K562 (cell line): ENCODE data around the gene PLEKHA5. TPM values are rescaled to one million over a fixed set of nuclear protein-coding genes. Genes with fewer than 3 reads are reported as not detected.

Experiments used
- ATAC-seq: fragments of 200-7000 bp; cut with Tn5 transposase; 3 replicates; pipeline ENCODE4 v1.9.1; 2020; ENCODE audit warnings: moderate library complexity
- BruUV-seq: library from RNA; stranded (reverse); fragments of 400-500 nt; replicated peaks from 2 replicates; lab custom pipeline; 2021; lab: Mats Ljungman, UMichigan
- CTCF ChIA-PET: fragments of 300-600 bp; formaldehyde crosslinking; extraction: SDS; loops from one replicate; lab custom pipeline; 2021; ENCODE audit warnings: low intra/inter-chr PET ratio; lab: Yijun Ruan, JAX
- POLR2A ChIA-PET: fragments of 300-600, 350-650 bp; sonication (Branson Sonifier 250); formaldehyde crosslinking; extraction: SDS; loops from one replicate; lab custom pipeline; 2021; ENCODE audit warnings: antibody characterized with exemption, inconsistent platforms; lab: Yijun Ruan, JAX
- DNase-seq, 4 experiments: peaks; one replicate each; pipeline versions ENCODE4 v3.0.0 to v3.0.0-alpha.2; 2011 to 2018; ENCODE audit warnings: low spot score in 3 of 4, mixed read lengths in 3 of 4; ENCODE audit errors: extremely low read depth in 1 of 4
- FAIRE-seq: peaks from 2 replicates; lab custom pipeline; 2011; peaks lifted over from hg19 to GRCh38; lab: Jason Lieb, UNC
- H2AFZ ChIP-seq: 2 replicates; pipeline ENCODE4 v1.6.0; 2011; ENCODE audit warnings: low read depth, low read length, control low read depth, inconsistent platforms
- H3K27ac ChIP-seq: fragments of 200-600 bp; 3 replicates; pipeline ENCODE4 v1.8.0; 2011; ENCODE audit warnings: low read depth, mild to moderate bottlenecking, control low read depth, inconsistent platforms, low read length, moderate library complexity, mixed read lengths; ENCODE audit errors: extremely low read depth
- H3K27me3 ChIP-seq, 2 experiments: fragments of 300-600 bp in 1 of 2; 2 replicates in 1 of 2; 3 replicates in 1 of 2; pipeline versions ENCODE4 v1.6.0 to v1.8.0; 2011; ENCODE audit warnings: inconsistent platforms in 2 of 2, low read length in 2 of 2, mild to moderate bottlenecking in 1 of 2, mixed read lengths in 1 of 2, moderate library complexity in 1 of 2; ENCODE audit not compliant: control insufficient read depth in 2 of 2, insufficient read depth in 2 of 2
- H3K36me3 ChIP-seq: fragments of 300-600 bp; 3 replicates; pipeline ENCODE4 v1.8.0; 2011; ENCODE audit warnings: mild to moderate bottlenecking, low read length, inconsistent platforms; ENCODE audit not compliant: control insufficient read depth, insufficient read depth
- H3K4me1 ChIP-seq, 2 experiments: fragments of 200-600 bp in 1 of 2; replicated peaks in 1 of 2; 2 replicates in 1 of 2; 3 replicates in 1 of 2; pipeline versions ENCODE4 v1.5.1 to v1.8.0; 2011; ENCODE audit warnings: inconsistent platforms in 2 of 2, low read length in 2 of 2, mild to moderate bottlenecking in 1 of 2, mixed read lengths in 1 of 2, moderate library complexity in 1 of 2; ENCODE audit not compliant: control insufficient read depth in 2 of 2, insufficient read depth in 2 of 2
- H3K4me2 ChIP-seq: 2 replicates; pipeline ENCODE4 v1.6.1; 2011; ENCODE audit warnings: low read length, control low read depth, inconsistent platforms, mixed read lengths; ENCODE audit not compliant: insufficient read depth
- H3K4me3 ChIP-seq: fragments of 200-600 bp; sonication (generic), shearing (Covaris generic); 2 replicates; pipeline ENCODE4 v1.5.1; 2016; ENCODE audit warnings: control low read depth, inconsistent platforms
- H3K79me2 ChIP-seq: fragments of 200-600 bp; 3 replicates; pipeline ENCODE4 v1.8.0; 2011; ENCODE audit warnings: low read length, inconsistent platforms; ENCODE audit not compliant: control insufficient read depth, insufficient read depth
- H3K9ac ChIP-seq, 2 experiments: 2 replicates each; pipeline versions ENCODE4 v1.6.0 to v1.6.1; 2011; ENCODE audit warnings: low read depth in 2 of 2, low read length in 2 of 2, control low read depth in 1 of 2, inconsistent platforms in 1 of 2, mild to moderate bottlenecking in 1 of 2, mixed read lengths in 1 of 2; ENCODE audit not compliant: insufficient read depth in 1 of 2
- H3K9me1 ChIP-seq: one replicate; pipeline ENCODE4 v1.6.0; 2011; ENCODE audit warnings: inconsistent platforms, mild to moderate bottlenecking, low read length, moderate library complexity; ENCODE audit not compliant: control insufficient read depth, insufficient read depth
- H3K9me3 ChIP-seq: replicated peaks from 2 replicates; pipeline ENCODE4 v1.5.1; 2011; ENCODE audit warnings: low read depth, low read length, inconsistent platforms; ENCODE audit not compliant: control insufficient read depth, insufficient read depth
- H4K20me1 ChIP-seq: replicated peaks from 2 replicates; pipeline ENCODE4 v1.6.1; 2011; ENCODE audit warnings: low read length, inconsistent platforms, mixed read lengths; ENCODE audit not compliant: control insufficient read depth, insufficient read depth
- CCNT2 ChIP-seq: IDR thresholded peaks from 2 replicates; pipeline ENCODE4 v1.6.1; 2011; ENCODE audit warnings: borderline replicate concordance, low read depth, mild to moderate bottlenecking, moderate library complexity, mixed read lengths, low read length; ENCODE audit not compliant: insufficient read length; ENCODE audit errors: extremely low read depth
- DPF2 ChIP-seq: fragments of 450-650 bp; IDR thresholded peaks from 2 replicates; pipeline ENCODE4 v1.6.1; 2016
- FOXK2 ChIP-seq, 2 experiments: fragments of 450-650 bp; IDR thresholded peaks in 1 of 2; conservative IDR thresholded peaks in 1 of 2; 2 replicates each; pipeline ENCODE4 v1.6.1; 2016; ENCODE audit warnings: low read depth in 2 of 2, mild to moderate bottlenecking in 1 of 2
- KAT2B ChIP-seq: IDR thresholded peaks from one replicate; pipeline ENCODE4 v1.6.1; 2012; ENCODE audit warnings: low read depth, mild to moderate bottlenecking, control low read depth, inconsistent platforms, low read length, moderate library complexity
- POLR2AphosphoS5 ChIP-seq: IDR thresholded peaks from 2 replicates; pipeline ENCODE4 v1.6.1; 2011; ENCODE audit warnings: mild to moderate bottlenecking, low read depth, low read length, moderate library complexity; ENCODE audit not compliant: control insufficient read depth, insufficient read depth
- SMAD4 ChIP-seq: fragments of 250-450 bp; sonication (Bioruptor Pico); conservative IDR thresholded peaks from 2 replicates; pipeline ENCODE4 v1.8.0; 2021; ENCODE audit warnings: inconsistent platforms, mild to moderate bottlenecking, moderate library complexity
- SMARCB1 ChIP-seq: IDR thresholded peaks from 2 replicates; pipeline ENCODE4 v1.6.1; 2011; ENCODE audit warnings: improper control_type of control experiment, low read depth; ENCODE audit not compliant: insufficient read length
- THRB ChIP-seq: fragments of 450-650 bp; formaldehyde crosslinking; conservative IDR thresholded peaks from 2 replicates; pipeline ENCODE4 v1.4.0; 2022; ENCODE audit warnings: mild to moderate bottlenecking, missing genetic modification characterization
- TSHZ1 ChIP-seq: fragments of 250-450 bp; sonication (Bioruptor Pico); IDR thresholded peaks from 2 replicates; pipeline ENCODE4 v1.4.0; 2020; ENCODE audit warnings: mild to moderate bottlenecking, moderate library complexity
- ZBTB1 ChIP-seq: sonication (generic); formaldehyde crosslinking; IDR thresholded peaks from 2 replicates; pipeline ENCODE4 v1.8.1; 2023; ENCODE audit warnings: missing genetic modification reagents, low read depth, mild to moderate bottlenecking, borderline replicate concordance
- ZNF23 ChIP-seq: fragments of 250-450 bp; sonication (Bioruptor Pico); IDR thresholded peaks from 2 replicates; pipeline ENCODE4 v1.4.0; 2020; ENCODE audit warnings: mild to moderate bottlenecking
- ZNF75A ChIP-seq: fragments of 450-650 bp; formaldehyde crosslinking; IDR thresholded peaks from 2 replicates; pipeline ENCODE4 v1.4.0; 2020; ENCODE audit warnings: mild to moderate bottlenecking
- WGBS: fragments of 100-300 bp; shearing (Covaris generic); methylation state at CpG from one replicate; pipeline ENCODE4 v1.1.6; 2016; ENCODE audit warnings: low coverage, mixed read lengths; ENCODE audit not compliant: insufficient coverage; ENCODE audit errors: missing lambda C conversion rate; 5-methylcytosine and 5-hydroxymethylcytosine counted together
- in situ Hi-C: fragments of 300-500 bp; cut with MboI; formaldehyde crosslinking; loops from 4 replicates; pipeline ENCODE4 v1.15.0; 2018; ENCODE audit warnings: inconsistent platforms, mixed read lengths
- intact Hi-C: fragments of 100-400 bp; cut with micrococcal nuclease; formaldehyde crosslinking; loops from 2 replicates; pipeline ENCODE4 v1.14.2; 2022
- polyA plus RNA-seq, 8 experiments: library from polyadenylated mRNA; depleted of rRNA in 4 of 8; stranded (reverse) in 5 of 8; unstranded in 3 of 8; fragments of >200 nt; fragmentation: Nextera tagmentation in 2 of 8; fragmentation: Illumina TruSeq in 1 of 8; extraction: Ambion mirVana in 2 of 8; extraction: Trizol in 1 of 8; gene quantifications; 2 replicates each; pipeline versions ENCODE4 v1.2.1 to v1.2.3, GENCODE V29; 2011 to 2014; ENCODE audit warnings: inconsistent platforms in 1 of 8, missing spikeins in 1 of 8
- total RNA-seq, 7 experiments: library from RNA; depleted of rRNA in 6 of 7; stranded (reverse); fragments of >200 nt in 6 of 7; fragmentation: Illumina TruSeq in 2 of 7; extraction: Trizol in 2 of 7; gene quantifications; 2 replicates each; pipeline versions ENCODE4 v1.2.1 to v1.2.3, GENCODE V29; 2011 to 2021; ENCODE audit warnings: low replicate concordance in 1 of 7

The PLEKHA5 gene
- total and polyA plus RNA-seq, 9 of the 15 experiments (the other 6 are each of a cell fraction or from before 2014, with no cell fraction given), result 7.2 to 26.2 (median 17.4) TPM

GRCh38 chr12:19191563-19191962, 62.0 kb downstream of the PLEKHA5 start:
- H3K4me1 ChIP-seq, result peaks cover 0 to 5% of the 10 kb centered on the region in 2 experiments; a peak in 2 of 5 replicates
- in situ Hi-C loops (no loop called here), intact Hi-C loops (no loop called here)
- TF ChIP-seq ZNF23 (no peak), ZBTB1 (CRISPR knock-in tag) (no peak), THRB (no peak)
- H3K9me3 ChIP-seq, result no peaks in the 10 kb centered on the region
- H2AFZ ChIP-seq, result no peak overlapping the region
- H3K27me3 ChIP-seq, result no peaks in the 10 kb centered on the region
- DNase-seq, result no peak
- ChIA-PET CTCF (no interaction called here), POLR2A (no interaction called here)
- 90% methylated on average over 5 of the region's 5 CpGs for WGBS
- H3K9ac ChIP-seq, result no peak overlapping the region
- no peaks in the 10 kb centered on the region for H3K36me3 ChIP-seq
- 0 out of 2 replicates have a peak, but pooled peaks cover 2% of the 10 kb centered on the region for H4K20me1 ChIP-seq
- no peak overlapping the region for H3K4me3 ChIP-seq
- BruUV-seq, result no TSS peak
- H3K9me1 ChIP-seq, result no peaks in the 10 kb centered on the region
- no peak for ATAC-seq
- peaks cover 27% of the 10 kb centered on the region for H3K79me2 ChIP-seq
- no peak for FAIRE-seq
- H3K4me2 ChIP-seq, result no peak overlapping the region
- no peak overlapping the region for H3K27ac ChIP-seq

- Histone ChIP-seq H3K9me3 (no peaks in the 10 kb centered on the region), H3K27me3 (no peaks in the 10 kb centered on the region), H3K9me1 (no peaks in the 10 kb centered on the region), H3K4me2 (no peak overlapping the region), H3K27ac (no peak overlapping the region), H2AFZ (no peak overlapping the region), H3K79me2 (peaks cover 27% of the 10 kb centered on the region), H3K4me3 (no peak overlapping the region), H3K9ac (no peak overlapping the region), H3K4me1 (peaks cover 0 to 5% of the 10 kb centered on the region in 2 experiments; a peak in 2 of 5 replicates), H4K20me1 (no peaks in the 10 kb centered on the region), H3K36me3 (no peaks in the 10 kb centered on the region)
- BruUV-seq, result no TSS peak
- intact Hi-C loops, result no loop called here
- ChIA-PET POLR2A (no interaction called here), CTCF (no interaction called here)
- 94% methylated on average over 1 of the region's 1 CpG for WGBS
- no peak for DNase-seq
- FAIRE-seq, result no peak
- in situ Hi-C loops, result no loop called here
- ATAC-seq, result no peak
- TF ChIP-seq SMARCB1, result no peak
- no peak for TF ChIP-seq KAT2B
- no peak for TF ChIP-seq DPF2
- TF ChIP-seq FOXK2 (conservative IDR thresholded peaks at IDR 0.05 in 1 of 2, IDR thresholded peaks at IDR 0.05 in 1 of 2; ENCODE audit: low read depth in 2 of 2), result no peak
- no peak for TF ChIP-seq SMAD4
- no peak for TF ChIP-seq TSHZ1 (CRISPR knock-in tag)
- no peak for TF ChIP-seq ZNF75A (CRISPR knock-in tag)
- TF ChIP-seq POLR2AphosphoS5, result no peak
- no peak for TF ChIP-seq CCNT2
These were observed 63.2 kb downstream of the PLEKHA5 start for GRCh38 chr12:19192710-19193109.
